ENCODE measurements around the gene MAL.

Gene MAL

DNA sequence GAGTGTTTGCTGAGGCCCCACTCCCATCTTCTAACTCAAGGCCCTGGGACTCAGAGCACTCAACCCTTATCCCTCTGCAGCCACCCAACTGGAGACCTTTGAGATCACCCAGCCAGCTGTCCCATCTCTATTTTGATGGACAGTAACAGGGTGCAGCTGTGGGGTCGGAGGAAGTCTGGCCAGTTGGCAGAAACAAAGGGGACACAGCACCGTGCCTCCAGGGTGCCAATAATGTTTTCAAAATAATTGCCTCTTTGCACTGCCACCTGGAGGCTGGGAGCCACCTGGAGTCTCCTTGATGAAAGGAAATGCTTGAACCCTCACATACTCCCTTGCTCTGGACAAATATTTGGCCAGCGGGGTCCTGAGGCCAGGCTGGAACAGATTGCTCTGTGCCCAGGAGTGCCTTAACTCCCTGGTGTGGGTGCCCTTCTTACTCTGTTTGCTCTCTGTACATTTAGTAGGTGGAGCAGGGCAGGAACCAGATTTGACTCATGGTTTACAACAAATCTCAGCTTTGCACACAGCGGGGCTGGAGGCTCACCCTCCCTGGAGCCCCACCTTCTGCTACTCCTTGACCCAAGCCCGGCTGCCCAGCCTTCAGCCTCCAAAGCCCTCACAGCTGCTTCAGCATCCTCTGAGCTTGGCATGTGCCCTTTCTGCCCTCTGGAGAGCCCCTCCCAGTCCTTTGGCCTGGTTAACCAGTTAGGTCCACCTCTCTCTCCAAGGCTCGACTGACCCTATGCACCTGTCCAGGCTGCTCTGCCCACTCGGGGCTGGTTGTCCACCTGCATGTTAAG lies 17.2 kb downstream of the MAL start:
- DNase-seq, result peak in 2 of 10 donors; percentile 62 to 77
- intact Hi-C loops (cut with DNase I), result no loop called here

DNA sequence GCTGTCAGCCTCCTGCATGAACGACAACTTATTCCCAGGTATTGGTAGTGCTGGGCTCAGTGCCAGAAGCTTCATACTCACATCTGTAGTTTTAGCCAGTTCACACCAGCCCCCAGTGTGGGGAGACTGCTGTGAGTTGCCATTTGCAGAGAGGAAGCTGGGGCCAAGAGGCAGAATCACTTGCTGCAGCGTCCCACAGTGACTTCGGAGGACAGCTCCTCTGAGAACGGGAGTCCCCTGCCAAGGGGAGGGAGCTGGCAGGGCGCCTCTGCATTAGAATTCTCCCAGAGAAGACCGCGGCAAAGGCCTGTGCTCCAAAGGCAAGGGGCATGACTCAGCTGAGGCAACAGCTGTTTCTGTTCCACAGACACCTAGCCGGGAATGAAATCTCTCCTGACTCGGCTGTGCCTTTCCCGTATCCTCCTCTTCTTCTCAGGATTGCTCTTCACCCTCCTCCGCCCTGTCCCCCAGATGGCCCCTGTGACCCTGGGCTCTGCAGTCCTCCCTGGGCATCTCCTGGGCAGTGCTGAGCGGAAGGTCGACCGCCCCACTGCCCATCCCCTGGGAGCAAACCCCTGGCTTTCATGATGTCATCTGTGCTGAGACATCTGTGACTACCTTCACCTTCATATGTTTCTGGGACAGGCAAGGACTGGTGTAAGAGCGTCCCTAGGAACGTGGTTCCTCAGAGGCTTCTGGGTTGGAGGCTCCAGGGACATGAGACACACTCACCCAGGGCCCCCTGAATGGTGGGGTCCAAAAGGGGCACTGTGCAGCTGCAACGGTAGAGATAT lies 18.0 kb downstream of the MAL start:
- peak; percentile 74 to 98 (median 87) for DNase-seq
- intact Hi-C loops (cut with DNase I), result no loop called here

DNA sequence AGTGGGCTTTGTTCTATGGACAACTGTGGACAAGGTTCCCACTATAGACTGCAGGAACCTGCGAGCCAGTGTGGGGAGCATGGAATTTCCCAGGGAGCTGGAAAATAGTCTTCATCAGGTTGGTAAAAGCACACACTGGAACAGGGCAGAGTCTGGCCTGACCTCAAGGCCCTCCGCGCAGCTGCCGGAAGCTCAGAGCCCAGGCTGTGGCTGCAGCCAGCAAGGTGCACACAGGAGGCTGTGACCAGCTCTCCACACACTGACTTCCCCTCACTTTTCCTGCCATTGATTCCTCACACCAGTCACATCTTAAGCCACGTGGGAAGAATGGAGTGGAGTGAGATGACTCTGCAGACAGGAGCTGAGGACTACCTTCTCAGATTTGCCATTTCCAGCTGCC lies 19.1 kb downstream of the MAL start:
- no peak for DNase-seq
- intact Hi-C loops (cut with DNase I), result no loop called here

DNA sequence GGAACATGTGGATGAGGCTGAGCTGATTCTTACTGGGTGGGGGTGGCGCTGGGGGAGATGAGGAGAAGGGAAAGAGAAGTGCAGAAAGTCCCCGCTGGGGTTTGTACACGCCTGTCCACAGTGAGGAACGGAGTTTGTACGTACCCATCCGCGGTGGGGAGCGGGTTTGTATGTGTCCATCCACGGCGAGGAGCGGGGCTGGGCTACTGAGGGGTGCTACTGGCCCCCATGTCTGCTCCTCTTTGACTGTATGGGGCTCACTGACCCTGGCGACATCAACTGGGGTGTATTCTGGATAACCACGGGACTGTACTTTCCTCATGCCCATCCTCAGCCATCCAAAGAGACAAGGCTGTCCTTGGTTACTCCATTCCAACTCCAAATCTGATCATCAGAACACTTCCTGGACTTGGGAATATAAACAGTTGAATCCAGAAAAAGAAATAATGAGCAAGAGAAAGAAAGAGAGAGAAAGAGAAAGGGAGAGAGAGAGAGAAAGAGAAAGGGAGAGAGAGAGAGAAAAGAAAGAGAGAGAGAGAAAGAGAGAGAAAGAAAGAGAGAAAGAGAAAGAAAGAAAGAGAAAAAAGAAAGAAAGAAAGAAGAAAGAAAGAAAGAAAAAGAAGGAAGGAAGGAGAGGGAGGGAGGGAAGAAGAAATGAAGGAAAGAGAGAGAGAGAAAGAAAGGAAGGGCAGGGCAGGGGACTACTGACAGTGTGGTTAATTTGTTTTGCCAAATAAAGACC lies 21.0 kb downstream of the MAL start:
- peak in 3 of 10 donors; percentile 14 to 52 (median 32) for DNase-seq
- intact Hi-C loops (cut with DNase I), result no loop called here

DNA sequence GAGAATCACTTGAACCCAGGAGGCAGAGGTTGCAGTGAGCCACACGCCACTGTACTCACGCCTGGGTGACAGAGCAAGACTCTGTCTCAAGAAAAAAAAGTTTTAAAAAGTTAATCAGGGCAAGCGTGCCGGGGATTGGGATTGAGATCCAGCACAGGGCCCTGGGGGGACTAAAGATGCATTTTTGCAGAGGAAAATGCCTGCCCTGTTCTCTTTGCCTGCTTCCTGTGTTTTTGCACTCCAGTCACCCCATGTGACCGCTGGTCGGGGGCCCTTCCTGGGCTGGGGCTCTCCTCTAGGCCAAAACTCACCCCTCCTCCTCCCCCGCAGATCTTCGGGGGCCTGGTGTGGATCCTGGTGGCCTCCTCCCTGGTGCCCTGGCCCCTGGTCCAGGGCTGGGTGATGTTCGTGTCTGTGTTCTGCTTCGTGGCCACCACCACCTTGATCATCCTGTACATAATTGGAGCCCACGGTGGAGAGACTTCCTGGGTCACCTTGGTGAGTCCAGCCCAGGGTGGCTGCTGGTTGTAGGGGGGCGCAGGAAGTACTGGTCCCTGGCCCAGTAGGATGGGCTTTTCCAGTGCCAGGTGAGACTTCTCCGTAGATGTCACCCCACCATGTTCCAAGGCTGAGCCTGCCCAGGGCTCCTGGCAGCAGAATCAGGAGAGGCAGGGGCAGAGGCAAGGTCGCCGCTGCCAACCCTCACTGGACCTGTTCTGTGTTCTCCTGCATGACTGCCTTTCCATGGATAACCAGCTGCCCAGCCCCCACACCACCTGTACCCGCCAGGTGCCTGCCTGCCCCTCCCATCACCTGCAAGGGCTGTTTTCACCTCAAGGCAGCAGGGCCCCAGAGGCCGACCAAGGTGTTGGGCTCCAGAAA lies 22.4 kb downstream of the MAL start:
- peak in 2 of 10 donors; percentile 48 to 81 for DNase-seq
- intact Hi-C loops (cut with DNase I), result no loop called here

DNA sequence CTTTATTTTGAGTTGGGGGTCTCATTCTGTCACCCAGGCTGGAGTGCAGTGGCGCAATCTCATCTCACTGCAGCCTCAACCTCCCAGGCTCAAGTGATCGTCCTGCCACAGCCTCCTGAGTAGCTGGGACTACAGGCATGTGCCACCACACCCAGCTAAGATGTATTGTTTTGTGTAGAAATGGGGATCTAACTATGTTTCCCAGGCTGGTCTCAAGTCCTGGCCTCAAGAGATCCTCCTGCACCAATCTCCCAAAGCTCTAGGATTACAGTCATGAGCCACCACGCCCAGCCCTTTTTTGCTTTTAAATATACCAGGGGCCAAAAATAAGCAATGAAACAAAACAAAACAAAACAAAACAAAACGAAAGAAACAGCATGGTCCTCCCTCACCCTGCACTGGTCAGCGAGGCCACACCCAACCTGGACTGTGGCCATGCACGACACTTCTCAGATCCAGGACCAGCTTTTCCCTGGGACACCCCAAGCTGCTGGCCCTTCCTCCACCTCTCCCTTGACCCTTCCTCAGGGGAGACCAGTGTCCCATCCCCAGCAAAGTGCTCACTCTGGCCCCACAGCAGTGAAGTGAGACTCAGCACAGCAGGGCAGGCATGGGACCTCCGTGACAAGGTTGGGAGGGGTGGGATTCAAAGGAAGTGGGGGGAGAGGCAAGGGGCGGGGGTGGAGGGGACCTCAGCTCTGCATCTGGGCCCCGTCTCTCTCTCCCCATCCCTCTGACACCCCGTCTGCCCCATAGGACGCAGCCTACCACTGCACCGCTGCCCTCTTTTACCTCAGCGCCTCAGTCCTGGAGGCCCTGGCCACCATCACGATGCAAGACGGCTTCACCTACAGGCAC lies 23.5 kb downstream of the MAL start:
- intact Hi-C loops (cut with DNase I), result no loop called here
- peak in 1 of 10 donors; percentile 70 for DNase-seq

DNA sequence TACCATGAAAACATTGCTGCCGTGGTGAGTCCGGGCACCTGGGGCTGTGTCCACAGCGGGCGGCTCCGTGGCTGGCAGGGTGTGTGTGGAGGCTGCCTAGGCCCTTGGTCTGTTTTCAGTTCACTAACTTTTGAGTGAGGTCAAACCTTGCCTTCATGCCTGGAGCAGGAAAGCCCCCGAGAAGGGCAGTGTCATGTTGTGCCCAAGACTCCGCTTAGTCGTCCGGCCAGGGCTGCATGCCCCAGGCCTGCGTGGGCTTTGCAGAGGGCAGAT lies 24.1 kb downstream of the MAL start:
- intact Hi-C loops (cut with DNase I), result no loop called here
- peak in 1 of 10 donors; percentile 84 for DNase-seq

DNA sequence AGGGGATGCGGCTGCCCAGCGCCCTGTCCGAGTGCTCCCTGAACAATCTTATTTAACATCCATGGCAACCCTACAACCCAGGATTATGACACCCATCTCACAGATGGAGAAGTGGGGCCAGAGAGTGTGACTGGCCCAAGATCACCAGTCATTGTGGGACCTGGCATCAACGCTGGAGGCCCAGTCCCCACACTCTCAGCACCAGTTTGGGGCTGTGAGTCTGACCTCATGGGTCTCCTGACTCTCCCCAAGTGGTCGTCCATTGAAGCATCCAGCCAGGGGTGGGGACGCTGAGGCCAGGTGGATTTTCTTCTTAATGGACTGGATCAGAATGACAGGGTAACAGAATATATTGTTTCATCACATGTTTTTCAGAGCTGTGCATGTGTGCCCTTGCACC lies 24.5 kb downstream of the MAL start:
- peak in 1 of 10 donors; percentile 64 for DNase-seq

DNA sequence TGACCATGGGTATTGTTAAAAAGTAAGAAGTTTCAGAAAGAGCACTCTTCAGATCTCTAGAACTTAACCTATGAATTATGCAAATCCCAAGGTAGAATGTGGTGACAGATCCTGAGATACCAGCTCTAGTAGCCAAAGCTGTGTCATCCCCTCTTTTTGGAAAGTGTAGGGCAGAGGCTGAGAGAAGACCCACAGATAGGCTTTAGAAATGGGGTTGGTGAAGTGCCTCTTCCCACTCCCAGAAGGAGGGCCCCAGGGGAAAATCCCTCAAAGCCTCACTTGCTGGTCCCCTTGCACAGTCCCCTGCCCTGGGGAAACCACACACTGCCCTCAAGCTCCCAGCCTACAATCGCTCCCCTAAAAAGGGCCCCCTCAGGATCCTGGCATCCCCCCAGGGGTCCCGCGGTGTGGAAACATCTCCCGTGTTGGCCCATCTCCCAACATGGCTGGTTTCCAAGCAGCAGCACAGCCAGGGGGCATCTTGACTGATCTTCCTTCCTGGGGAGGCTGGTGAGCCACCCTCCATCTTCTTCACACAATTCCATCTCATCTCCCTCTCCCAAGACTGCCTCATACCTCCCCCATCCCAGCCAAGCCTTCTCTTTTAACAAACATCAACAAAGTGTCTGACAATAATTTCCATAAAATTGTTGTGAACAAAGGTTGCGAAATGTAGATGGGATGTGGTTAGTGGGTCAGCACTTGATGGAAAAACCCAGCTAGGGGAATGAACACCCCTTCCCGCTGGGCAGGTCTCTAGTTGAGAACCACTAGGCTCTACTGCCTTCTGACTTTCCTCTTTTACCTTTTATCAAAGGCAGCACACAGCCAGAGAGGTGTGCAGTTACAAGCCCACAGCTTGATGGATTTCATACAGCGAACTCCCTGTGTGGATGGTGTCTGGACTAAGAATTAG lies 25.1 kb downstream of the MAL start:
- intact Hi-C loops (cut with DNase I), result no loop called here
- peak in 1 of 10 donors; percentile 75 for DNase-seq

More for the DNA sequence above, 24.5 kb downstream of the MAL start:
- intact Hi-C loops (cut with DNase I), result no loop called here

DNA sequence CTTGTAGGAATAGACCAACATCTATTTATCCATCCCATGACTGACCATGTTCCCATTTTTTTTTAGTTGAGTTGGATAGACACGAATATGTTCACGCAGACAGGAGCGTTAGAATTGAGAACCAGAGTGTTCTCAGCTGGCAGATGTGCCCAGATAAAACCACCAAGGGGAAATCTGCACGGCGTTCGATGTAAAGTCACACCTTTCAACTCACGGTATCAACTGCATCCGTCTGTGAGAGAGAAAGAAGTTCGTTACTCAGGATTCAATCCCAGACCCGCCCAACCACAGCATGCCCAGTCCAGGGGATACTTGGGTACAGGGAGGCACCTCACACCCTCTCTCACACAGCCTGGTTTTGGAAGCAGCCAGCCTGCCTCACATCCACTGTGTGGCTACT lies 26.1 kb downstream of the MAL start:
- DNase-seq, result peak in 1 of 10 donors; percentile 38
- intact Hi-C loops (cut with DNase I), result no loop called here

DNA sequence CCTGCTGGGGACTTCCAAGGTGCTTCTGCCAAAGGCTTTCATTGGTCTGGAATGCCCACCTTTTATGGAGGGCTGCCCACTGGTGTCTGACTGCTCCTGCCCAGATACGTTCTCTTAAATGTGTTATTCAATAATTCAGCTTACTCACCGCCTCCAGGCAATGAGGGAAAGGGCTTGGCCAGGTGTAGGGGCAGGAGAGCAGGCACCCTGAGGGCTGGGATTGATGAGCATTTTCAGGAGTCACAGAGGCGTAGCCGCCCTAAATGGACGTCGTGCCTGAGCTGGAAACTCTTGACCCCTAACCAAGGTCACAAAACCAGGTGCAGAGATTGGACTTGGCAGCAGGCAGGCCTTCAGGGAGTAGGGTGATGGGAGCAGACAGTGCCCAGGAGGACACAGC lies 26.8 kb downstream of the MAL start:
- peak in 1 of 10 donors; percentile 48 for DNase-seq
- intact Hi-C loops (cut with DNase I), result no loop called here

DNA sequence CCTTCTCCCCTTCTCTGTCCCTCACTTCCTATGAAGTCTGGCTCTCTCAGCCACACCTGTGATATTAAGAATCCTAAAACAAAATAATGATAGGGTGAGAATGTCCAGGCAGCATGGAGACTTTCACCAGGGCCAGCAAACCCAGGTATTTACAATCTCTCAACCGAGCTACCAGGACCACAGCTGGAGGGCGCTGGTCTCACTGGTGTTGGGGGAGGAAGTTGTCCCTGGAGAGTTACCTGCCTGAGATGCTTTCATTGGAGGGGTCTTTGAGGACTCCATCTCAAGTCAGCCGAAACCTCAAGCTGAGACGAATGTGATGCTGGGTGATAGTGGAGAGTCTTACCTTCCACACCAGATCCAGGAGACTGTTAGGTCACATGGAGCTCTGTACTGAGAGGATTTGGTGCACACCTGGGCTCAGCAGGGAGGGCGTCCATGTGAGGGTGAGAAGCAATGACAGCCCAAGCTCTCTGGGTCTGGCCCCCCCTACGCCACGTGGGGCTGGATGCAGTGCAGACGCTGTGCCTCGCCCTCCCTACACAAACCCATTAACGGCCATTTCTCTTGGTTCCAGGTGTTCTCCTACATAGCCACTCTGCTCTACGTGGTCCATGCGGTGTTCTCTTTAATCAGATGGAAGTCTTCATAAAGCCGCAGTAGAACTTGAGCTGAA lies 27.4 kb downstream of the MAL start:
- peak in 2 of 10 donors; percentile 14 to 24 for DNase-seq
- intact Hi-C loops (cut with DNase I), result no loop called here

DNA sequence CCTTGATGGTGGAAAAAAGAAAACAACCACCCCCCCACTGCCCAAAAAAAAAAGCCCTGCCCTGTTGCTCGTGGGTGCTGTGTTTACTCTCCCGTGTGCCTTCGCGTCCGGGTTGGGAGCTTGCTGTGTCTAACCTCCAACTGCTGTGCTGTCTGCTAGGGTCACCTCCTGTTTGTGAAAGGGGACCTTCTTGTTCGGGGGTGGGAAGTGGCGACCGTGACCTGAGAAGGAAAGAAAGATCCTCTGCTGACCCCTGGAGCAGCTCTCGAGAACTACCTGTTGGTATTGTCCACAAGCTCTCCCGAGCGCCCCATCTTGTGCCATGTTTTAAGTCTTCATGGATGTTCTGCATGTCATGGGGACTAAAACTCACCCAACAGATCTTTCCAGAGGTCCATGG lies 28.0 kb downstream of the MAL start:
- peak in 2 of 10 donors; percentile 19 to 32 for DNase-seq
- intact Hi-C loops (cut with DNase I), result no loop called here

DNA sequence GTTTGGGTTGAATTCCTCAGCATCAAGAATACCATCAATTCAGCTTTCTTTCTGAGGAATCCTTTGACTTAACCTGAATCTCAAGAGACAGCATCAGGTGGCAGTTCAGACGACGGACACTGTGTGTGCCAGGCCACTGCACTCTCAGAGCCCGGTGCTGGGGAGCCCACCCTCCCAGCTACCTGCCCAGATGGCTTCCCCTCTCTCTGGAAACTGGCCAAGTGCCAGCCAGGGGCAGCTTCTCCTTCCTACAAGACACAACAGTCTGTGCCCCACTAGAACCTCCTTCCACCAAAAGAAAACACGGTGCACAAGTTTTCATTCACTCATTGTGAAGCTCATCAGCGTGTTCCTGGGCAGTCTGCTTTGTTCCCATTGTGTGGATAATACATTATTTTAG lies 28.5 kb downstream of the MAL start:
- DNase-seq, result peak in 3 of 10 donors; percentile 16 to 80 (median 67)
- intact Hi-C loops (cut with DNase I), result no loop called here

DNA sequence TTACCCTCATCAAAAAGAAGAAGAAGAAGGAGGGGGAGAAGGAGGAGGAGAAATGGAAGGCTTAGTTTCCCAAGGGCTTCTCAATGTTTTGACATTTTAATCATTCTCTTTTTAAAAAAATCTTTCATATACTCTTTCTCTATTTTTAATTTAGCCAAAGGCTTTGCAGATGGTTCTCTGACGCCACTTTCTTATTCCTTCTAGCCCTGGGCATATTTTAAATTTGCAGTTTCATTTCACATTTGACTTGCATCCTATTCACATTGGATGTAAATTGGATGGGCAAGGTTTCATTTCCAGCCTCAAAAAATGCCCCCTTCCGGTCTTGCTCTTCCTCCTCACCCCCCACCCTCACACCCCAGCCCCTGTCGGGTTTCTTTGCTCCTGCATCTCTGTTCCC lies 29.8 kb downstream of the MAL start:
- intact Hi-C loops (cut with DNase I), result loop anchor here (5.0 kb wide), 1 partner anchor 33 kb away; no protein-coding TSS in a partner anchor
- no peak for DNase-seq

DNA sequence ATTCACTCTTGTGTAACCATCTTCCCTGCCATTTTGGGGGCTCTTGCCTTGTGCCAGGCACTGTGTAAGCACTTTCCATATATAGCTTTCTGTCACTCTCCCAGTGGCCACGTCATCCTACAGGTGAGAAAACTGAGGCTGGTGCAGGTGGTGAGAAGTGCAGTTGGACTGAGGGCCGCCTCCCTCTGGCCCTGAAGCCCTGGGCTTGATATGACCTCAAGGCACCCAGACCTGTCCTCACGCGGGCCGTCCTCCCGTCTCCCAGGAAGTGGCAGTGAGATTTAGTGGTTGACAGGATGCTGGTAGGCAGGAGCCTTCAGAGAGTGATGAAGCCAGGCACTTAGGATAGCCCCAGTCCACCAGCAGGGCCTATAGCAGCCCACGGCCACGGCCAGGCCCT lies 30.5 kb downstream of the MAL start:
- intact Hi-C loops (cut with DNase I), result loop anchor here (5.0 kb wide), 1 partner anchor 34 kb away; no protein-coding TSS in a partner anchor
- peak in 3 of 10 donors; percentile 11 to 53 (median 47) for DNase-seq

Measured in posterior cingulate gyrus (tissue), 11 donors.